A549 (cell line): ENCODE data around the gene SLC17A9.

Experiments used
- CBX8 ChIP-seq: fragments of 200-600 bp; sonication (generic); IDR thresholded peaks from 2 replicates; pipeline ENCODE4 v1.6.1; 2016
- CTCF ChIP-seq: fragments of >200 bp; sonication (Bioruptor Twin); formaldehyde crosslinking; IDR thresholded peaks from 3 replicates; pipeline ENCODE4 v1.5.1; 2016
- EP300 ChIP-seq, 2 experiments: fragments of >200 bp; sonication (Bioruptor Twin); formaldehyde crosslinking; IDR thresholded peaks; 2 replicates in 1 of 2; 3 replicates in 1 of 2; pipeline ENCODE4 v1.6.1; 2016 to 2017
- JUN ChIP-seq, 2 experiments: fragments of >200 bp; sonication (Bioruptor Twin); formaldehyde crosslinking; IDR thresholded peaks; 2 replicates in 1 of 2; 3 replicates in 1 of 2; pipeline ENCODE4 v1.6.1; 2016 to 2017
- KDM1A ChIP-seq: fragments of 200-600 bp; sonication (generic); IDR thresholded peaks from 2 replicates; pipeline ENCODE4 v1.6.1; 2016; ENCODE audit warnings: low read depth, mild to moderate bottlenecking
- KDM5A ChIP-seq: fragments of 200-600 bp; sonication (generic); IDR thresholded peaks from 2 replicates; pipeline ENCODE4 v1.6.1; 2016; ENCODE audit warnings: antibody characterized with exemption, mild to moderate bottlenecking
- MAFK ChIP-seq: fragments of 450-650 bp; IDR thresholded peaks from 2 replicates; pipeline ENCODE4 v1.6.1; 2014; ENCODE audit not compliant: partially characterized antibody
- MAX ChIP-seq: IDR thresholded peaks from 2 replicates; pipeline ENCODE4 v1.6.1; 2012
- NR3C1 ChIP-seq: fragments of >200 bp; sonication (Bioruptor Twin); formaldehyde crosslinking; IDR thresholded peaks from 3 replicates; pipeline ENCODE4 v1.6.1; 2017
- POLR2A ChIP-seq: IDR thresholded peaks from 2 replicates; pipeline ENCODE4 v1.6.1; 2012; ENCODE audit warnings: mild to moderate bottlenecking, low read length
- RFX5 ChIP-seq: fragments of 450-650 bp; IDR thresholded peaks from 2 replicates; pipeline ENCODE4 v1.7.1; 2014; ENCODE audit warnings: antibody characterized with exemption, mild to moderate bottlenecking, moderate library complexity
- TFCP2L1 ChIP-seq: fragments of 250-450 bp; sonication (Bioruptor Pico); IDR thresholded peaks from 2 replicates; pipeline ENCODE4 v1.5.0; 2021; ENCODE audit warnings: mild to moderate bottlenecking

GRCh38 chr20:62922451-62922921, 30.0 kb upstream of the SLC17A9 start:
- TF ChIP-seq MAX, result no peak
- TF ChIP-seq KDM5A, result no peak
- no peak for TF ChIP-seq CTCF
- peak; percentile 46; the same call in 1 of the 2 replicates for TF ChIP-seq KDM1A
- TF ChIP-seq POLR2A, result no peak
- no peak for TF ChIP-seq JUN (IDR thresholded peaks at IDR 0.05)
- TF ChIP-seq NR3C1, result no peak
- TF ChIP-seq RFX5, result no peak
- no peak for TF ChIP-seq CBX8
- no peak for TF ChIP-seq MAFK
- TF ChIP-seq EP300 (IDR thresholded peaks at IDR 0.05), result no peak
- no peak for TF ChIP-seq TFCP2L1
